Adipocyte (in vitro differentiated cells): ENCODE results near the gene CCDC80.

Experiments
- DNase-seq: peaks from one replicate; pipeline ENCODE4 v3.0.0-alpha.2; 2015; ENCODE audit warnings: low read depth
- H3K27me3 ChIP-seq: replicated peaks from 2 replicates; pipeline ENCODE4 v1.7.0; 2013; ENCODE audit warnings: mild to moderate bottlenecking, low read length, moderate library complexity; ENCODE audit not compliant: control insufficient read depth, insufficient read depth
- H3K36me3 ChIP-seq: 2 replicates; pipeline ENCODE4 v1.7.0; 2013; ENCODE audit warnings: low read length, mild to moderate bottlenecking, moderate library complexity; ENCODE audit not compliant: control insufficient read depth, insufficient read depth, severe bottlenecking
- H3K4me1 ChIP-seq: 2 replicates; pipeline ENCODE4 v1.7.0; 2013; ENCODE audit warnings: mild to moderate bottlenecking, low read length, moderate library complexity; ENCODE audit not compliant: control insufficient read depth, insufficient read depth
- H3K4me3 ChIP-seq: 2 replicates; pipeline ENCODE4 v1.7.0; 2013; ENCODE audit warnings: mild to moderate bottlenecking, low read length, moderate library complexity
- H3K9ac ChIP-seq: 2 replicates; pipeline ENCODE4 v1.7.0; 2013; ENCODE audit warnings: mild to moderate bottlenecking, low read length, moderate library complexity
- H3K9me3 ChIP-seq: 2 replicates; pipeline ENCODE4 v1.7.0; 2013; ENCODE audit warnings: mild to moderate bottlenecking, low read length, moderate library complexity; ENCODE audit not compliant: control insufficient read depth

The CCDC80 gene

GRCh38 chr3:112642912-112643506 is 2.1 kb upstream of the CCDC80 start:
- peak overlapping the region; percentile 96 for H3K9ac ChIP-seq
- peaks cover 52% of the 10 kb centered on the region for H3K4me1 ChIP-seq
- peak; percentile 96 for DNase-seq
- no peaks in the 10 kb centered on the region for H3K9me3 ChIP-seq
- peaks cover 3% of the 10 kb centered on the region for H3K36me3 ChIP-seq
- peak overlapping the region; percentile 85 for H3K4me3 ChIP-seq
- no peaks in the 10 kb centered on the region for H3K27me3 ChIP-seq

- H3K9me3 ChIP-seq: no peaks in the 10 kb centered on the region
- peak overlapping the region; percentile 85 for H3K4me3 ChIP-seq
- peaks cover 24% of the 10 kb centered on the region for H3K36me3 ChIP-seq
- peak; percentile 89 for DNase-seq
- peak overlapping the region; percentile 96 for H3K9ac ChIP-seq
- no peaks in the 10 kb centered on the region for H3K27me3 ChIP-seq
- H3K4me1 ChIP-seq: peaks cover 35% of the 10 kb centered on the region
Observed at GRCh38 chr3:112640276-112640929, 540 bp downstream of the CCDC80 start.

GRCh38 chr3:112639455-112640225 is 1.3 kb downstream of the CCDC80 start:
- Histone ChIP-seq H3K4me1 (peaks cover 42% of the 10 kb centered on the region), H3K4me3 (peak overlapping the region; percentile 85), H3K27me3 (no peaks in the 10 kb centered on the region), H3K9me3 (no peaks in the 10 kb centered on the region), H3K9ac (peak overlapping the region; percentile 96), H3K36me3 (peaks cover 31% of the 10 kb centered on the region)
- DNase-seq: no peak

- H3K27me3 ChIP-seq: no peaks in the 10 kb centered on the region
- DNase-seq: no peak
- peaks cover 45% of the 10 kb centered on the region for H3K4me1 ChIP-seq
- peak overlapping the region; percentile 96 for H3K9ac ChIP-seq
- peak overlapping the region; percentile 85 for H3K4me3 ChIP-seq
- H3K9me3 ChIP-seq: no peaks in the 10 kb centered on the region
- peaks cover 40% of the 10 kb centered on the region for H3K36me3 ChIP-seq
Observed at GRCh38 chr3:112638327-112639020, 2.5 kb downstream of the CCDC80 start.

GRCh38 chr3:112637700-112638099 is 3.2 kb downstream of the CCDC80 start:
- DNase-seq: no peak
- Histone ChIP-seq H3K4me3 (peak overlapping the region; percentile 85), H3K27me3 (no peaks in the 10 kb centered on the region), H3K9me3 (no peaks in the 10 kb centered on the region), H3K9ac (peak overlapping the region; percentile 96), H3K36me3 (peaks cover 44% of the 10 kb centered on the region), H3K4me1 (peaks cover 46% of the 10 kb centered on the region)

- H3K36me3 ChIP-seq: peaks cover 64% of the 10 kb centered on the region
- H3K4me1 ChIP-seq: peaks cover 53% of the 10 kb centered on the region
- no peaks in the 10 kb centered on the region for H3K9me3 ChIP-seq
- DNase-seq: peak; percentile 85
- peak overlapping the region; percentile 85 for H3K4me3 ChIP-seq
- H3K9ac ChIP-seq: peak overlapping the region; percentile 96
- H3K27me3 ChIP-seq: no peaks in the 10 kb centered on the region
Observed at GRCh38 chr3:112635674-112636073, 5.3 kb downstream of the CCDC80 start.

GRCh38 chr3:112634786-112635541 is 6.0 kb downstream of the CCDC80 start:
- H3K4me3 ChIP-seq: peak overlapping the region; percentile 85
- H3K9ac ChIP-seq: peak overlapping the region; percentile 96
- H3K36me3 ChIP-seq: peaks cover 71% of the 10 kb centered on the region
- no peak for DNase-seq
- no peaks in the 10 kb centered on the region for H3K27me3 ChIP-seq
- no peaks in the 10 kb centered on the region for H3K9me3 ChIP-seq
- H3K4me1 ChIP-seq: peaks cover 61% of the 10 kb centered on the region

- H3K9me3 ChIP-seq: no peaks in the 10 kb centered on the region
- peaks cover 70% of the 10 kb centered on the region for H3K4me1 ChIP-seq
- no peak for DNase-seq
- peak overlapping the region; percentile 85 for H3K4me3 ChIP-seq
- peak overlapping the region; percentile 96 for H3K9ac ChIP-seq
- peaks cover 78% of the 10 kb centered on the region for H3K36me3 ChIP-seq
- no peaks in the 10 kb centered on the region for H3K27me3 ChIP-seq
Observed at GRCh38 chr3:112633757-112634156, 7.2 kb downstream of the CCDC80 start.

GRCh38 chr3:112633191-112633590 is 7.8 kb downstream of the CCDC80 start:
- peak overlapping the region; percentile 96 for H3K9ac ChIP-seq
- H3K27me3 ChIP-seq: no peaks in the 10 kb centered on the region
- peak overlapping the region; percentile 85 for H3K4me3 ChIP-seq
- H3K36me3 ChIP-seq: peaks cover 83% of the 10 kb centered on the region
- no peak for DNase-seq
- no peaks in the 10 kb centered on the region for H3K9me3 ChIP-seq
- peaks cover 75% of the 10 kb centered on the region for H3K4me1 ChIP-seq

- H3K9me3 ChIP-seq: no peaks in the 10 kb centered on the region
- H3K9ac ChIP-seq: peak overlapping the region; percentile 96
- DNase-seq: no peak
- peak overlapping the region; percentile 85 for H3K4me3 ChIP-seq
- peaks cover 83% of the 10 kb centered on the region for H3K36me3 ChIP-seq
- H3K27me3 ChIP-seq: no peaks in the 10 kb centered on the region
- peaks cover 81% of the 10 kb centered on the region for H3K4me1 ChIP-seq
Observed at GRCh38 chr3:112632596-112632995, 8.3 kb downstream of the CCDC80 start.
